ENCODE results near the gene SLC9A1. TPM values are rescaled to one million over a fixed set of nuclear protein-coding genes. Genes with fewer than 3 reads are reported as not detected.
"Not testable (repeated sequence)": the region's sequence is repeated elsewhere in the genome, so short reads cannot be mapped to it uniquely, and the experiment has no call there.

Gene SLC9A1
- total RNA-seq = 17.3 TPM

GRCh38 chr1:27154991-27155781, at the start of gene SLC9A1:
SLC9A1 (minus strand) TSS chr1:27155125; CDS start chr1:27154334, 791 bp downstream.
- intact Hi-C loops (cut with DNase I) = no loop called here
- DNase-seq (ENCODE audit: low spot score) (peak; percentile 97), ATAC-seq (peak; percentile 95)

DNA sequence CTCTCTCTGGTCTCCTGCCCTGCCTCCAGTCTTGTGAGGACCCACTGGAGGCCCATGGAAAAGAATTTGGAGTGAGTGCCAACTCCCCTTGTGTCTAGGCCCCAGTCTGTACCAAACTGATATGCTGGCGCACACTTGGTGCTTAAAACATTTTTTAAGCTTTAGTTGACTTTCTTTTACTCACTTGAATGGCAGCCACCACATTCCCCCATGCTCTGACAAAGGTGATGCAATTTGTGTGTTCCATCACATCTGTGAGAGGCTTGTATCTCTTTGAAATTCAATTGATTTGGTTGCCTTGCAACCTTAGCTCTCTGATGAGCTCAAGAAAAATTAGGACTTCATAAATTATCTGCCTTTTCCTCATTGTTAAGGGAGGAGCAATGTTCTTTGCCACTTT, 49.0 kb upstream of the SLC9A1 start:
- no peak for ATAC-seq
- intact Hi-C loops (cut with DNase I) = no loop called here
- no peak for DNase-seq (ENCODE audit: low spot score)

GRCh38 chr1:27201295-27201694, 46.4 kb upstream of the SLC9A1 start:
- DNase-seq (ENCODE audit: low spot score) (no peak), ATAC-seq (no peak)
- intact Hi-C loops (cut with DNase I) = no loop called here

DNA sequence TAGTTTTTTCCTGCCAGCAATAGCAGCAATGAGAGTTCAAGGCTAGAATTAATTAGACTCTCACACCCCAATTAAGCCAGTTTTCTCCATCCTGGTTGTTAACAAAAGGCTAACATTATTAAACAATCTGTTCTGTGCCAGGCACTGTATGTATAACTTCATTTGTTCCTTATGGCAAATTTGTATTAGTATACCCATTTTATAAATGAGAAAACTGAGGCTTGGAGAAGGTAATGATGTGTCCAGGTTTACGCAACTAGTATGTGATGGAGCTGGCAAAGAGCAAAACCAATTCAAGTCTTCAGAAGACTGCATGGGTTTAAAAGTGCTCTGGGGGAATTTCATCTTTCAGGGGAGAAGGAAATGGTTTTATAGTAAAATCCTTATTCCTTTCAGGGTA, 38.3 kb upstream of the SLC9A1 start:
- intact Hi-C loops (cut with DNase I) = loop anchor here (10.0 kb wide), 1 partner anchor 92 kb away; no protein-coding TSS in a partner anchor
- ATAC-seq (no peak), DNase-seq (ENCODE audit: low spot score) (no peak)

GRCh38 chr1:27192039-27192529, 37.2 kb upstream of the SLC9A1 start:
- no peak for DNase-seq (ENCODE audit: low spot score)
- no peak for ATAC-seq
- intact Hi-C loops (cut with DNase I) = loop anchor here (10.0 kb wide), 1 partner anchor 93 kb away; no protein-coding TSS in a partner anchor

DNA sequence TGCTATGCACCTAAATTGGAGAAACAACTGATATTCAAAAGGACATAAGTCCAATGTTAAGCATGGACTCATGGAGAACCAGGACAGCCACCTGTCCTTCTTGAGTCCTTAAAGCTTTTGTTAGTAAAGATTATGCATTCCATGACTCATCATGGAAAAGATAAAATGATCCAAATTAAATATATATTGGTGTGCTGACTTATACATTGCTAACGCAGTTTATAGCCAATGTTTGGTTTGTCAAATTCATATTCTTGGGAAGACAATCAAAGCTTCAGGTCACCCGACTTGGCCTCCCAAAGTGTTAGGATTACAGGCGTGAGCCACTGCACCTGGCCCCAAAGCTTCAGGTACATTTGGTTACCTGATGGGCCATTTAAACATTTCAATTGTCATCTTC, 29.7 kb upstream of the SLC9A1 start:
- ATAC-seq; DNase-seq (ENCODE audit: low spot score); intact Hi-C loops (cut with DNase I): not testable (repeated sequence)

- DNase-seq (ENCODE audit: low spot score) (no peak), ATAC-seq (no peak)
- intact Hi-C loops (cut with DNase I) = no loop called here
Measured at GRCh38 chr1:27179979-27180378, 25.1 kb upstream of the SLC9A1 start.

DNA sequence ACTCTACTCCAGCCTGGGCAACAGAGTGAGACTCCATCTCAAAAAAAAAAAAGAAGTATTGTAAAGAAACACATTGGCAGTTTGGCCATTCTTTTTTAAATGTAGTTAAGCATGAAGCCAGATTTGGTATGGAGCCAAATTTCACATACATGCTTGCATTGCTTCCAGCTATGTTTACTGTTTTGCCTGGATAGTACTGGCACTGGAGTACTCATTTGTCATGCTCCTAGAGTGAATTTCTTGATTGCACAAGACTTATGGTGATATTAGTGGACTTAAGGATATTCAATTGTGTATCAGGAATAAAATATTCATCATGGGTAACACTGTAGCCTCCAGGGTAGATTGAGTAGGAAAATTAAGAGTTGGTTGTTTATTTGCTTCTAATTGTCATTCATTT, 24.5 kb upstream of the SLC9A1 start:
- no peak for DNase-seq (ENCODE audit: low spot score)
- no peak for ATAC-seq
- intact Hi-C loops (cut with DNase I) = no loop called here

DNA sequence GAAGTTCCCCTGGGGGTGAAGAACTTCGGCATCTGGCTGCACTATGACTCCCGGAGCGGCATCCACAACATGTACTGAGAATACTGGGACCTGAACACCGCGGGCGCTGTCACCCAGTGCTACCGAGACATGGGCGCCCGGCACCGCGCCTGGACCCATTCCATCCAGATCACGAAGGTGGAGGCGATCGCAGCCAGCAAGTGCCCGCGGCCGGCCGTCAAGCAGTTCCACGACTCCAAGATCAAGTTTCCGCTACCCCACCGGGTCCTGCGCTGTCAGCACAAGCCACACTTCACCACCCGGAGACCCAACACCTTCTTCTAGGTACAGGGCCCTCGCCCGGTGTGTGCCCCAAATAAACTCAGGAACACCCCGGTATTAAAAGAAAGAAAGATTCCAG, 22.0 kb upstream of the SLC9A1 start:
- no peak for ATAC-seq
- no peak for DNase-seq (ENCODE audit: low spot score)
- intact Hi-C loops (cut with DNase I) = no loop called here

DNA sequence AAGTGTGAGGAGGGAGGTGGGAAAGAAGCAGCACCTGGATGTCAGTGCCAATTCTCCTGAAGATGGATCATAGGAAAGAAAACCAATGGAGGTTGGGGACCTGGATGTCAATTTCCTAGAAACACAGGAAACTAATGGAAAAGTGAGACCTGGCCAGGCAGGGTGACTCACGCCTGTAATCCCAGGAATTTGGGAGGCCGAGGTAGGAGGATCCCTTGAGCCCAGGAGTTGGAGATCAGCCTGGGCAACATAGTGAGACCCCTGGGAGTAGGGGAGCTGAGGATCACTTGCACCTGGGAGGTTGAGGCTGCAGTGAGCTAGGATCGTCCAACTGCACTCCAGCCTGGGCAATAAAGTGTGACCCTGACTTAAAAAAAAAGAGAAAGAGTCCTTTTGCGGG, 21.4 kb upstream of the SLC9A1 start:
- ATAC-seq (no peak), DNase-seq (ENCODE audit: low spot score) (no peak)
- intact Hi-C loops (cut with DNase I) = no loop called here

- ATAC-seq; DNase-seq (ENCODE audit: low spot score); intact Hi-C loops (cut with DNase I): not testable (repeated sequence)
Measured at GRCh38 chr1:27172992-27173391, 18.1 kb upstream of the SLC9A1 start.

- intact Hi-C loops (cut with DNase I) = no loop called here
- DNase-seq (ENCODE audit: low spot score) (no peak), ATAC-seq (no peak)
Measured at GRCh38 chr1:27166929-27167328, 12.0 kb upstream of the SLC9A1 start.

- ATAC-seq = no peak
- intact Hi-C loops (cut with DNase I) = no loop called here
- no peak for DNase-seq (ENCODE audit: low spot score)
Measured at GRCh38 chr1:27166351-27166802, 11.5 kb upstream of the SLC9A1 start.

- DNase-seq (ENCODE audit: low spot score) = no peak
- no peak for ATAC-seq
- intact Hi-C loops (cut with DNase I) = no loop called here
Measured at GRCh38 chr1:27163093-27163492, 8.2 kb upstream of the SLC9A1 start.

DNA sequence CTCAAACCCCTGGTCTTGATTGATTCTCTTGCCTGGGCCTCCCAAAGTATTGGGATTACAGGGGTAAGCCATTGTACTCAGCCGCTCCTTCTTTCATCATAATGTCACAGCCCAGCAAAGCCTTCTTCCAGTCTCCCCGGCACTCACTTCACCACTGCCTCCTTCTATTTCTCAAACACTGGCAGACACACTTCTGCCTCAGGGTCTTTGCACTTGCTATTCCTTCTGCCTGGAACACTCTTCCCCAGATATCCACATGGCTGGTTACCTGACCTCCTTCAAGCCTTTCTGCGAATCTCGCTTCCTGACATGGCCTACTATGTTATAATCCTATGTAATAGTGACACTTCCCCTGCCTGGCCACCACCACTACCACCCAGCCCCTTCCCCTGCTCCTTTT, 7.2 kb upstream of the SLC9A1 start:
- ATAC-seq (no peak), DNase-seq (ENCODE audit: low spot score) (no peak)
- intact Hi-C loops (cut with DNase I) = no loop called here

DNA sequence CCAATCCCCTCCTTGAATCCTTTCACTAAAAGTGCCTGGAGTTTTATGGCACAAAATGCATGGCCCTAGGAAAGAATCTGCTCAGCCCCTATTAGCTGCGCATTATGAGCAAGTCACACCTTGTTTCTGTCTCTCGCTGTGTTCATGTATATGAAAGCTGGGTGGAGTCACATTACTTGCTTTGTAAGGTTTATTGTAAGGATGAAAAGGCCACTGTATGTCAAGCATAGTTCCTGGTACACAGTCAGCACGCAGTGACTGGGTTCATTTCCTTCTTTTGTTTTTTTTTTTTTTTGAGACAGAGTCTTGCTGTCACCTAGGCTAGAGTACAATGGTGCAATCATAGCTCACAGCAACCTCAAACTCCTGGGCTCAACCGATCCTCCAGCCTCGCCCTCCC, 6.7 kb upstream of the SLC9A1 start:
- no peak for DNase-seq (ENCODE audit: low spot score)
- intact Hi-C loops (cut with DNase I) = no loop called here
- ATAC-seq = no peak

- DNase-seq (ENCODE audit: low spot score) = no peak
- ATAC-seq = no peak
- intact Hi-C loops (cut with DNase I) = no loop called here
Measured at GRCh38 chr1:27157194-27157593, 2.3 kb upstream of the SLC9A1 start.

GRCh38 chr1:27154469-27154990, 395 bp downstream of the SLC9A1 start:
- ATAC-seq = peak; percentile 5
- intact Hi-C loops (cut with DNase I) = no loop called here
- DNase-seq (ENCODE audit: low spot score) = no peak

DNA sequence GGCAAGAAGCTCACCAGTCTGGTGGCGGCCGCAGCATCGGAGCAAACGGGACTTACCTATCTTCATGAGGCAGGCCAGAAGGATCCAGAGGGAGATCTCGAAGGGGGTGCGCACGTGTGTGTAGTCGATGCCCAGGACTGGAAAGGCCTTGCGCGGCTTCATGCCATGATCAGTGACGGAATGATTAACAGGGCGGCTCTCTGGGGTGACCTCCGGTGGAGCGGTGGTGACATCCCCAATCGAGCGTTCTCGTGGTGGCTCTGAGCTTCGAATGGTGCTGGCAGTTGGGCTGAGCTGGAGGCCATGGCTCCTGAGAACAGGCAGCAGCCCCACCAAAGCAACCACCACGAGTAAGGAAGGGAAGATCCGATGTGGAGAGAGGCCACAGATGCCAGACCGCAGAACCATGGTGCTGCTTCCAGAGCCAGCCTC, 982 bp downstream of the SLC9A1 start:
- intact Hi-C loops (cut with DNase I) = no loop called here
- DNase-seq (ENCODE audit: low spot score) (no peak), ATAC-seq (no peak)

GRCh38 chr1:27153549-27153886, 1.4 kb downstream of the SLC9A1 start:
- ATAC-seq (no peak), DNase-seq (ENCODE audit: low spot score) (no peak)
- intact Hi-C loops (cut with DNase I) = no loop called here
